Fibroblast of gingiva (primary cell): ENCODE data around the gene MSLN.
A peak's percentile ranks its signal among the peaks of the same experiment; 100 is the strongest.

ENCODE experiments used
- DNase-seq: peaks from one replicate; pipeline ENCODE4 v3.0.0-alpha.2; 2011; ENCODE audit warnings: low read depth

MSLN gene

DNA sequence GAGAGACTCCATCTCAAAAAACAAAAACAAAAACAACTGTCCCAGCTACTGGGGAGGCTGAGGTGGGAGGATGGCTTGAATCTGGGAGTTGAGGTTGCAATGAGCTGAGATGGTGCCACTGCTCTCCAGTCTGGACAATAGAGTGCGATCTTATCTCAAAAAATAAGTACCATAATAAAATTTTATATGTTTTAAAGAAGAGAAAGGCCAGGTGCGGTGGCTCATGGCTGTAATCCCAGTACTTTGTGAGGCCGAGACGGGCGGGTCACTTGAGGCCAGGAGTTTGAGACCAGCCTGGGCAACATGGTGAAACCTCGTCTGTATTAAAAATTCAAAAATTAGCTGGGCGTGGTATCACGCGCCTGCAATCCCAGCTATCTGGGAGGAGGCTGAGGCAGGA is 16.3 kb downstream of the MSLN start:
- no peak for DNase-seq

DNA sequence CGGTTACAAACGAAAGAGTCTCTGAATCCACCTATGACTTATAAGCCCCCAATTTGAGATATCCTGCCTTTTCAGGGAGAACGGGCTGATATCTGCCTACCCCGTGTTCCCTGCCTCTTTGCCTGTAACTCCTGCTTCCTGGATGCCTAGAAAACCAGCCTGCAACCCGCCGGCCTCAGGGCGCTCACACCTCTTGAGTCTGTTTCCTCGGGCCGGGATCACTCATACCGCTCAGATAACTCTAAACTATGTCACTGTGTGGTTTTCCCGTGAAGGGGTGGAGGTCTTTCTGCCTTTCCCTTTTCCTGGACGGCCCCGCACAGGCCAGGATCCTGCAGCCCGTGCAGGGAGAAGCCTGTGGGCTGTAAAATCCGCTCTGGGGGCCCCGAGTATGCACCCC is 17.3 kb downstream of the MSLN start:
- no peak for DNase-seq

DNA sequence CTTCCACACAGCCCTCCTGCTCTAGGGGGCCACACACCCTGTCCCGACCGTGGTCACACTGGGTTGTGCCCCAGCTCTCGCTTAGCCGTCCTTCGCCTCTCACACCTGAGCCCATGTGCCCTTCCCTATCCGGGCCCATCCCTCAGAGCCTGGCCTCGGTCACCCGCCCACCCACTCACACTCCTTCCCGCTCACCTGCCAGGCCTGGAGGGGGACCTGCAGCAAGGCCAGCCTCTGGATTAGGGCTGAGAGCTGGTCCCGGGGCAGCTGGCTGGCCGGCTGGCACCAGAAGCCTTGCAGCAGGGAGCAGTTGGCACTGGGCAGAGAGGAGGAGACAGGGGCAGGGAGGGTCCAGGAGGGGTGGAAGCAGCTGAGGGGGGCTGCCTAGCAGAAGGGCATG is 17.9 kb downstream of the MSLN start:
- DNase-seq: no peak

DNA sequence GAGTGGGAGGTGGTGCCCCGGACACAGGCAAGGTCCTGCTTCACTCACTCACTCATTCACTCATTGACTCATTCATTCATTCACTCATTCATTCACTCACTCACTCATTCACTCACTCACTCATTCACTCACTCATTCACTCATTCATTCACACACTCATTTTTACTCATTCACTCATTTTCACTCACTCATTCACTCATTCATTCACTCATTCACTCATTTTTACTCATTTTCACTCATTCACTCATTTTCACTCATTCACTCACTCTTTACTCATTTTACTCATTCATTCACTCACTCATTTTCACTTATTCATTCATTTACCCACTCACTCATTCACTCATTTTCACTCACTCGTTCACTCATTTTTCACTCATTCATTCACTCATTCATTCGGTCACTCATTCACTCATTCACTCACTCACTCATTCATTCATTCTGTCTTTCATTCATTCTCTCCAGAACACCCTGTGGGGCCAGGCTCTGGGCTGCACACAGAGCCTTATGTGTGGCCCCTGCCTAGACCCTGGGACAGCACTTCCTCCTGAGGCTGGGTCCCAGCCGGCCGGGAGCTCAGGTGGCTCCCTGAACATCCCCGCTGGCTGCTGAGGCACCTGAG is 18.5 kb downstream of the MSLN start:
- DNase-seq: no peak

DNA sequence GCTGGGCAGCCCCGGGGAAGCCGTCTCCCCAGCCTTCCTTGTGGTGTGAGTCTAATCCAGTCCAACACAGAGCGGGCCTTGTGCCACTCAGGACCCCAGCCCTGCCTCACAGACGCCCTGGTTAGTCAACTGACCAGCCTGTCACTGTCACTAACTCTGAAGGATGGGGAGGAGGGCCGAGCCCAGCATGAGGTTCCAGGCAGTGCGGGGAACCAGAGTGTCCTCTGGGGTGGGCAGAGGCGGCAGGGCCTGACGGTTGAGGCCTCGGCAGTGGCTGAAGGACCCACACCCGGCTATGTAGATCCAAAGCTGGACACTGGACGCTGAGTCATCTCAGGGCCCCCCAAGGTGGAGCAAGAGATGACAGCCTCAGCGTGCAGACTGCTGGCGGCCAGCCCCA is 19.0 kb downstream of the MSLN start:
- DNase-seq: no peak

DNA sequence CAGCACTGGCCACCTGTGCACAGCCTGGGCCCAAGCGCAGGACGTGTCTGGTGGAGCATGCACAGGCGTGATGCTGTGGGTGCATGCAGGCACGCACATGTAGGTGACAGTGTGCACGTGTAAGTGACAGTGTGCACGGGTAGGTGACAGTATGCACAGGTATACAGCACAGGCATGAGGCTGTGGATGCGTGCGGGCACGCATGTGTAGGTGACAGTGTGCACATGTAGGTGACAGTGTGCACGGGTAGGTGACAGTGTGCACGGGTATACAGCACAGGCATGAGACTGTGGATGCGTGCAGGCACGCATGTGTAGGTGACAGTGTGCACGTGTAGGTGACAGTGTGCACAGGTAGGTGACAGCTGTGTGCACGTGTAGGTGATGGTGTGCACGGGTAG is 19.8 kb downstream of the MSLN start:
- DNase-seq: no peak

DNA sequence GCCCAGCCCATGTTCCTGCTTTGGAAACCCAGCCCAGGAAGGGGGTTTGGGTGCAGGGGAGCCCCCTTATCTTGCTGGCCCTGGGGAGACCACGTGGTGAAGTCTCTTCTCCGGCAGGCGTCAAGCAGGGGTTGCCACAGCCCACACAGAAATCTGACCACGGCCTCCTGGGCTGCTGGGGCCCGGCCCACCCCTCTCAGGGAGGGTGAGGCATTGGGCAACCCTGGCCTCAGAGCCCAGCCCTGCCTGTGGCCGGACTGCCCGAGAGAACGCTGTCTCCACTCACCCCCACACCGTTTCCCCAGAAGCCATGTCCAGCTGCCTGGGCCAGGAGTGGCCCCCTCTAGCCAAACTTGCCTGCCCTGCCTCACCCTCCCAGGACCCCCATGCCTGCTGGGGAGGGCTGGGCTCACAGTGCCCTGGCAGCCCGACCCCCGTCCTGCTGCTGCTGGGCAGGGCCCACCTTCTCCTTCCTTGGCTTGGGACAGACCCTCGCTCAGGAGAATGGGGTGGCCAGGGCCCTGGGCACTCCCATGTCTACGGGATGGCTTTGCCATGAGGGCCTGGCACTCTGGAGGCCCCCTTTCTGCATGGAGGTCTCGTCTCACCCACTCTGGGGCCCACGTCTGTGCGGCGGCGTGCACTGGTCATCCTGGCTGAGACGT is 20.9 kb downstream of the MSLN start:
- DNase-seq: no peak

DNA sequence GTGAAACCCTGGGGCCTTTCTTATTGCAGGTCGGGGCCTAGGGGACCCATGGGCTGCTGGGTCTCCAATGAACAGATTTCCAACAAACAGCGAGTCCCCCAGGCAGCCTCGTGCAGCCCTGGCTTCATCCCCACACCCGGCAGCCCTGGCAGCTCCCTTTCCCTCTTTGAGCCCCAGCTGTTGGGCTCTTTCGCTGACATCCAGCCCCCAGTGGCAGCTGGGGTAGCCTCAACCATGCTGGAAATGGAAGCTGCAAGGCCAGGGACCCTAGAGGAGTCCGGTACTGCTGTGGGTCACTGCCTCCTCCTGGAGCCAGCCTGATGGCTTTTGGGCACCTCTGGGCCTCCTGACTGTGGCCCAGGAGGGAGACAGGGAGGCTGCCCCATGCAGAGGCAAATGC is 21.7 kb downstream of the MSLN start:
- DNase-seq: no peak

DNA sequence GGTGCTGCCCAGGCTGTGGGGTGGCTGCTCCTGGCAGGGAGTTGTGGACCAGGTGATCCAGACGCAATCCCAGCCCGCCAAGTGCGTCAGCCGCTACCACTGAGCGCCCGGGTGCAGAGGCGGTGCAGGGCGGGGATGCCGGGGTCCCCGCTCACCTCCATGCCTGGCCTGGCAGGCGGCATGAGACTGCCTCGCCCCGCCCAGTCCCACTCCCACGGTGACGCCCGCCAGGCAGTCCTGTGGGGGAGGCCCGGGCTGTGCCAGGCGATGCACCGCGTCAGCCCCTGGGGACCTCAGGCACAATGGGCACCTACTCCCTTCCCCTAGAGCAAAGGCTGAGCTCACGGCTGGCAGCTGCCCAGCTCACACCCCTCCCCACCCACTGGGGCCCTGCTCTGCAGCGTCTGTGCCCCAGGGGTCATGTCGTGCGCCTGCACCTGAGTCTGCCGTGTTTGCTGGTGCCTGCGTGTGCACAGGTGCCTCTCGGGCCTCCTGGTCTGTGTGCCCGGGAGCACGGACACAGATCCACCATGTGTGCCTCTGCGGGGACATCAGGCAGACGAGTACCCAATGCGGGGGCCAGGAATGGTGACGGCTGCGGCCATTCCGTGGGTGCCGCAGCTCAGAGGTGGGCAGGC is 22.4 kb downstream of the MSLN start:
- no peak for DNase-seq

DNA sequence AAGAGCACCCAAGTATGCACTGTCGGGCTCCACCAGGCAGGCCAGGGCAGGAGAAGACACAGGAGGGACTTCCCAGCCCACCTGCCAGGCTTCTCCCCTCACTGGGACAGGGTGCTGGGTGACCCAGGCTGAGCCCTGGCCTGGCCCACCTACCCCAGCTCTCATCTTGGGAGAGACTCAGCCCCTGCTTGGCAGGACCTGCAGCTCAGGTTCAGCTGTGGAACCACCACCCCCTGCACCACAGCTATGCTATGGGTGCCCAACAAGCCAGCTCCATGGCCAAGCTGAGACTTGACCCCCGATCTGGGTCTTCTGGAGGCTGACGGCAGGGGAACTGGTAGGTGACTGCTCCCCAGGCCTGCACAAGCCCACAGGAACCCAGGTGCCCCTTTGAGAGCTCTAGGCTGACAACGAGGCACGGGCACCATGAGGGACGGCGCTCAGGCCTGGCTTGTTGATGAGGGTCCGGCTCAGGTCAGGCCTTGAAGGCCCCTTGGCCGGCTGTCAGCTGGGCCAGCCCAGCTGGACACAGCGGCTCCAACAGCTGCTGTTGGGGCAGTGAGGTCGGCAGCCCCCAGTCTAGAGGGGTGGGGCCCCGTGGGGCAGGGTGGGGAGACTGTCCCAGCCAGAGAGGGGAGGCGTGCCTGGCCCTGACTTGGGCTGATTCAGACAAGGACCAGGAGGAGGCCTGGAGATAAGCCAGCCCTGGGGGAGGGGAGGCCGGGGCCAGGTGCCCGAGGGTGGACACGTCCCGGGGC is 23.0 kb downstream of the MSLN start:
- DNase-seq: no peak

DNA sequence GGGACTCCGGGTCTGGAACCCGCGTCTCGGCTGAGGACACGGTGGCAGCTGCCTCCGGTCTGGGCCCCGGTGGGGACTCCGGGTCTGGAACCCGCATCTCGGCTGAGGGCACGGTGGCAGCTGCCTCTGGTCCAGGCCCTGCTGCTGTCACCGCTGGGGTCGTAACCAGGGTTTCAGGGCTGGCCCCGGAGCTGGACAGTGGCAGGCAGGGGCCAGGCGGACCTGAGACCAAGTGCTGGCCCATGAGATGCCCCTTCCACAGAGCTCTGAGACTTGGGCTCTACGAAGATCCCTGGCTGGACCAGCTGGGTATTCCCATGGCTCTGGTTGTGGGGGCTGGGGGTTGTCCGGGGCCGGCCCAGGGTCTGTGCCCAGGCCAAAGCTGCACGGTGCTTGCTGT is 23.9 kb downstream of the MSLN start:
- no peak for DNase-seq

DNA sequence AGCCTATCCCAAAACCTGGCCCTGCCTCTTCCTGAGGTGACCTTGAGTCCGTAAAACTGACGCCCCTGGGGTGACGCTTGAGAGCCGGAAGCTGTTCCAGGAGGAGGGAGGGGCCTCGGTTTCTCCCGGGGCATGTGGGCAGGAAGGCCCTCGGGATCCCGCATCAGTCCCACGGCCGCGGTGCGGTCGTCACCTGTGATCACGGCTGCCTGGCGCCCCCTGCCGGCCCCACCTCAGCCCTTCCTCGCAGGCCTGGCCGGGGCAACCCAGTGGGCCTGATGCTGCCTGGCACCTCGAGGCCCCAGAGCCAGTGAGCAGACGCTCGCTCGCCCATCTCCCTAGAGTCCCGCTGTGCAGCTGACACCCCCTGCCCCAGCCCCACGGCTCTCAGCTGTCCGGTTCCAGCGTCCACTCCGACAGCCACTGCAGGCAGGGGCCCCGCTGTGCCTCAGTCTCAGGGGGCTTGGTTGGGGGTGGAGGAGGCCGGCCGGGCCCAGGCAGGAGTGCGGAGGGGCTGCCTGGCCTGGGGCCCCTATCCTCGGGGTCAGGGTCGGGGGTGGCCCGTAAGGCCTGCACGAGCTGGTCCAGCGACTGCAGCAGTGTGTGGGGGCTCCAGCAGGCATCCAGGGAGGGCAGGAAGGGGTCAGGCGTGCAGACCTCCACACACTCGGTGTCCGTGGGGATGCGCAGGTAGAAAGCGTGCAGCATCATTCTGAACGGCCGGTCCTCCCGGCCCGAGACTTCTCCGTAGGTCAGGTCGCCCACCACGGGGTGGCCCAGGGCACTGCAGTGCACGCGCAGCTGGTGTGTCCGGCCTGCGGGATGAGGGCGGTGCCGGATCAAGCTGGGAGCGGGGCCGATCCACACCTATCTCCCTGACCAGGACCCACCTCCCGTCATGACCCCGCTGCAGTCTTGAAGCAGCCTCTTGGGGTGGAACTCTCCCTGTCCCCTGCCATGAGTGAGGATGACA is 25.3 kb downstream of the MSLN start:
- peak; percentile 35 for DNase-seq

DNA sequence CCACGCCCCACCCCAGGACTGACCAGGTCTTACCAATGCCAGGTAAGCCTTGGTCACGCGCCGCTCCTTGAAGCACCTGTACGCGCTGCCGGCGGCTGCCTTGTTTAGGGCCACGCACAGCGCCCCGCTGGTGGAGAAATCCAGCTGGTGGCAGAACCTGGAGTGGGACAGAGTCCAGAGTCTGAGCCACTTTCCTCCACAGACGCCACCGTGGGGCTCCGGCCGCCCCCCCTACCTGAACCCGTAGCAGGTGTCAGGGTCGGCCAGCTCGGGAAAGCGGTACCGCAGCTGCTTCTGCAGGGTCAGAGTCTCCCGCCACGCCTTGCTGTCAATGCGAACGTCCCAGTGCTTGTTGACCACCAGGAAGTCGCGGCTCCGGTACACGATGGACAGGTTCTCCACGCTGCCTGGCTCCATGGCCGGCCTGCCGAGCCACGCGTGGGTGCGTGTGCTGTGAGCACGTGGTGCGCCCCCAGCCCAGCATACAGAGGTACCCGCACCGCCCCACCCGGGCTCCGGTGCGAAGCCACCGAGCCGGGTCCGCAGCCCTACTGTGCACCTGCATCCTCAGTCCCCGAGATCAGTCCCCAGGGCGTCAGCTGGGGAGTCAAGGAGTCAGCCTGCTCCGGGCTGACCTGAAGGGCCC is 26.9 kb downstream of the MSLN start:
- no peak for DNase-seq

DNA sequence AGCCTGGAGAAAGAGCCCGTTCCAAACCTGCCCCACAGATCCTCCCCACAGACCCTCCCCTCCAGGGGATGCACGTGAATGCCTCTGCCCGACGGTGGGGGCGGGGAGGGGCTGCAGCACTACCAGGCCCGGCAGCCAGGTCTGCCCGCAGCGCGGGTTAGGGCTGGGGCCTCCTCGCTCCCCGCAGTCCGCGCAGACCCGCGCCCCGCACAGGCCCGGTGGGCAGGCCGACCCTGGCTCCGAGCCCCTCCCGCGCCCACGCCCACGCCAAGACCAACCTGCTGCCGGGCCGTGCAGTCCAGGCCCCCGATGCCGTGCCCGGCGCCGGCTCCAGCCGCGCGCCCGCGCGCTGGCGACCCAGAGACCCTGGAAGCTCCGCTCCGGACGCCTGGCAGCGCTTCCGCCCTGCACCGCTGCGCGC is 27.5 kb downstream of the MSLN start, which contains the start of gene RPUSD1:
Gene RPUSD1 (minus strand): TSS at position 404 of the 421 bp plus-strand sequence. CDS start 644 bp downstream, outside the sequence.
- no peak for DNase-seq

DNA sequence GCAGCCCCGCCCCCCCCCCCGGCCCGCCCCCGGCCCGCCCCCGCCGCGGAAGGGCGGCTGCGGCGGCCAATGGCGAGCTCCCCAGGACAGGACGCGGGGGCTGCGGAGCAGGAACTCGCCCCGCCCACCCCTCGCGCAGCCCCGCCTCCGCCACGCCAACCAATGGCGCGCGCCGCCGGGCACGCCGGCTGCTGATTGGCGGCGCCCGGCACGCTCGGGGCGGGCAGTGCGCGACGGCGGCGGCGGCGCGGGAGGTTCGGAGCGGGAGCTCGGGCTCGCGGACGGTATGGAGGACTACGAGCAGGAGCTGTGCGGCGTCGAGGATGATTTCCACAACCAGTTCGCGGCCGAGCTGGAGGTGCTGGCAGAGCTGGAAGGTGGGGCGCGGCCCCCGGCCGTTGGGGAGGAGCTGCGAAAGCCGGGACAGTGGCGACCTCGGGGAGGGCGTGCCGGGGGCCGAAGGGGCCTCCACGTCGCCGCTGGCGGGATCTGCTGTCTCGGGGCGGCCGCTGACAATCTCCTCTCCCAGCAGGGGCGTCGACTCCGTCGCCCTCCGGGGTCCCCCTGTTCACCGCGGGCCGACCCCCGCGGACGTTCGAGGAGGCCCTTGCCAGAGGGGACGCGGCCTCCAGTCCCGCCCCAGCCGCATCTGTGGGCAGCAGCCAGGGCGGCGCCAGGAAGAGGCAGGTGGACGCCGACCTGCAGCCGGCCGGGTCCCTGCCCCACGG is 28.0 kb downstream of the MSLN start, which contains the start of gene CHTF18:
Gene CHTF18 (plus strand): TSS at position 222 of the 728 bp plus-strand sequence. CDS start 65 bp downstream, at position 287.
- peak; percentile 90 for DNase-seq

DNA sequence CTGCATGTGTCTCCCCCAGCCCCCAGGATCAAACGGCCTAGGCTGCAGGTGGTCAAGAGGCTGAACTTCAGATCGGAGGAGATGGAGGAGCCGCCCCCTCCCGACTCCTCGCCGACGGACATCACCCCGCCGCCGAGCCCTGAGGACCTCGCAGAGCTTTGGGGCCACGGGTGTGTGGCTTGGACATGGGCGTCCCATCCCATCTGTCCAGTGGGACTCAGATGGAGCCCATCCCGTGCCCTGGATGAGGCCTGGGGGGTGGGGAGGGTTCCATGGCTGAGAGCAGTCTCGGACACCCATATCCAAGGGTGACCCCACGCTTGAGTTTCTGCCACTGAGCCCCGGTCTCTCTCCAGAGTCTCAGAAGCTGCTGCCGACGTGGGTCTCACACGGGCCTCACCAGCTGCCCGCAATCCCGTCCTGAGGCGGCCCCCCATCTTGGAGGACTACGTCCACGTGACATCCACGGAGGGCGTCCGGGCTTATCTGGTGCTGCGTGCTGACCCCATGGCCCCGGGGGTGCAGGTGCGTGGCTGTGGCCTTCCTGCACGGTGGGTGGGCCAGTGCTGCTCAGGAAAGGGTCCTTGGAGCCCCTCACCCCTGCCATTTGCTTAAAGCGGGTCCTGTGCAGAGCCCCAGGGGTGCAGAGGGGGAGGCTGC is 28.8 kb downstream of the MSLN start:
- DNase-seq: no peak

DNA sequence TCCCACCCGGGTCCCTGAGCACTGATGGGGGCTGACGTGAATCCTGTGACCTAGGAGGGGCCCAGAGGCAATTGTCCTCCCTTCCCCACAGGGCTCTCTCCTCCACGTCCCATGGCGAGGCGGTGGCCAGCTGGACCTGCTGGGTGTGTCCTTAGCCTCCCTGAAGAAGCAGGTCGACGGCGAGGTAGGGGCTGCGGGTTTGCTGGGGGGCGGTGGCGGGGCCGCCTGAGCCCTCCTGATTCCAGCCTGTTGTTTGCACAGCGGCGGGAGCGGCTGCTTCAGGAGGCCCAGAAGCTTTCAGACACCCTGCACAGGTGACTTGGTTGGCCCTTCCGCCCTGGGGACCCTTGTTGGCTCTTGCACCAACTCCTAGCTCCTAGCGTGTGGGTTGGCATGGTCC is 29.6 kb downstream of the MSLN start:
- no peak for DNase-seq

DNA sequence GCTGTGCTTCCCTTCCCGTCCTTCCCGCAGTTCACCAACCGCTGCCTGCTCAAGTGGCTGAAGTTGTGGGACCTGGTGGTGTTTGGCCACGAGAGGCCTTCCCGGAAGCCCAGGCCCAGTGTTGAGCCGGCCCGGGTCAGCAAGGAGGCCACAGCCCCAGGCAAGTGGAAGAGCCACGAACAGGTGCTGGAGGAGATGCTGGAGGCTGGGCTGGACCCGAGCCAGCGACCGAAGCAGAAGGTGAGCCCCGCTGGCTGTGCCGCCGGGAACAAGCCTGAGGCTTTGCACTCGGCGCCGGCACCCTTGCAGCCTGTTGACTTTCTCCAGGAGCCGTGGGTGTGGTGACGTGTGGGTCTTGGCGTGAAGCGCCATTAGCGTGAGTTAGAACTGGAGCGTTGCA is 30.6 kb downstream of the MSLN start:
- no peak for DNase-seq

DNA sequence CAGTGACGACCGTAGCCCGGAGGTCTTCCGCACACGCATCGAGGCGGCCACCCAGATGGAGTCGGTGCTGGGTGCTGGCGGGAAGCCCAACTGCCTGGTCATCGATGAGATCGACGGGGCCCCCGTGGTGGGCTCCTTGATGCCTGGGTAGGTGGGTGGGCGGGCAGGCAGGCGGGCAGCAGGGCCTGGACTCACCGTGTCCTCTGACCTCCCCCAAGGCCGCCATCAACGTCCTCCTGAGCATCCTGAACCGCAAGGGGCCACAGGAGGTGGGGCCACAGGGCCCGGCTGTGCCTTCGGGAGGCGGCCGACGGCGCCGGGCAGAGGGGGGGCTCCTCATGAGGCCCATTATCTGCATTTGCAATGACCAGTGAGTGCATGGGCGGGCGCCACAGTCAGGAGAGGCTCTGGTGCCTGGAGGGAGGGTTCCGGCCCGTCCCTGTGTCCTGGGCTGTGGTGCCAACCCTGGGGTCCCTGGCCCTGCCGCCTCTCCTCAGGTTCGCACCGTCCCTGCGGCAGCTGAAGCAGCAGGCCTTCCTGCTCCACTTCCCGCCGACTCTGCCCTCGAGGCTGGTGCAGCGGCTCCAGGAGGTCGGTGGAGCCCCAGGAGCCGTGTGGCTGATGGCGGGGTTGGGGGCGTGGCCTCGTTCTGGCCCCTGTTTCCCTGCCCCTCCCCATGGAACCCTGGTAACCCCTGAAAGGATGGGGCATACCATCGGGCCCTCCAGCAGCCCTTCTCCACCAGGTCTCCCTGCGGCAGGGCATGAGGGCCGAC is 31.9 kb downstream of the MSLN start:
- DNase-seq: no peak
